ENCODE measurements around the gene BMPR1A.
"Not testable (repeated sequence)": the region's sequence is repeated elsewhere in the genome, so short reads cannot be mapped to it uniquely, and the experiment has no call there.

BMPR1A gene

GRCh38 chr10:86943316-86944030, 187.1 kb downstream of the BMPR1A start:
- DNase-seq, result no peak

- no peak for DNase-seq
Measured at GRCh38 chr10:86944031-86944419, 187.6 kb downstream of the BMPR1A start.

GRCh38 chr10:86944471-86944870, 188.1 kb downstream of the BMPR1A start:
- DNase-seq, result no peak

- DNase-seq, result no peak
Measured at GRCh38 chr10:86944907-86945306, 188.5 kb downstream of the BMPR1A start.

- no peak for DNase-seq
Measured at GRCh38 chr10:86945361-86946212, 189.2 kb downstream of the BMPR1A start.

GRCh38 chr10:86946213-86947155, 190.1 kb downstream of the BMPR1A start:
- peak; percentile 41 for DNase-seq

- DNase-seq, result not testable (repeated sequence)
Measured at GRCh38 chr10:86947806-86948205, 191.4 kb downstream of the BMPR1A start.

GRCh38 chr10:86950349-86950748, 193.9 kb downstream of the BMPR1A start:
- DNase-seq, result no peak

GRCh38 chr10:86951184-86951761, 194.9 kb downstream of the BMPR1A start:
- DNase-seq, result no peak

GRCh38 chr10:86952106-86952505, 195.7 kb downstream of the BMPR1A start:
- DNase-seq, result no peak

- not testable (repeated sequence) for DNase-seq
Measured at GRCh38 chr10:86952697-86953096, 196.3 kb downstream of the BMPR1A start.

- DNase-seq, result no peak
Measured at GRCh38 chr10:86953747-86954680, 197.6 kb downstream of the BMPR1A start.

- DNase-seq, result no peak
Measured at GRCh38 chr10:86954681-86955500, 198.5 kb downstream of the BMPR1A start.

GRCh38 chr10:86955501-86956194, 199.2 kb downstream of the BMPR1A start:
- no peak for DNase-seq

- DNase-seq, result no peak
Measured at GRCh38 chr10:86956195-86956847, 199.9 kb downstream of the BMPR1A start.

GRCh38 chr10:86956848-86957448, 200.5 kb downstream of the BMPR1A start:
- DNase-seq, result no peak

- no peak for DNase-seq
Measured at GRCh38 chr10:86957471-86958115, 201.2 kb downstream of the BMPR1A start, which contains the start of gene MMRN2. Gene MMRN2, minus strand, starts transcription at chr10:86957615. Its CDS starts 74 bp downstream, at chr10:86957541.

Data from DMS153 (cell line).